Measurements from ENCODE around the gene LSM3. TPM values are rescaled to one million over a fixed set of nuclear protein-coding genes. Genes with fewer than 3 reads are reported as not detected.

The LSM3 gene
- total and polyA plus RNA-seq, 9 of the 15 experiments (the other 6 are each of a cell fraction or from before 2014, with no cell fraction given), result 33.8 to 203 (median 61.2) TPM

DNA sequence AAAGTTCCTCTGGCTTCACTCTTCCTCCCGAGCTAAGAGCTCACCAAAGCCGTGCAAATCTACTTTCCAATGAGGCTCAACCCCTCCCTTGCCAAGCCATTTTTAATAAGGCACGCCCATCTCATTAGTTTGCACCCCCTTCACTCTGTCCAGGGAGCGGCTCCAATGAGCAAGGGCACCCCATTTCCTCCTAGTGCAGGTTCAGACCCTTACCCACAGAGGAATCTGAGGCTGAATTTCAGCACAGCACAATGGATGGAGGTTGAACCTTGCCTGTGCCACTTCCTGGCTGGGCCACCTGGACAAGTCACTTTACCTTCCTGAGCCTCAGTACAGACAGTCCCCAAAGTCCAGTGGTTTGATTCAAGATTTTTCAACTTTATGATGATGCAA is 25.7 kb upstream of the LSM3 start (continued):
- TF ChIP-seq ZNF717 (CRISPR knock-in tag; IDR thresholded peaks at IDR 0.05) (no peak), ZBTB7A (IDR thresholded peaks at IDR 0.05; ENCODE audit: borderline replicate concordance, control insufficient read depth, low read depth, low read length) (no peak), ZNF3 (CRISPR knock-in tag; IDR thresholded peaks at IDR 0.05) (no peak), XRCC3 (IDR thresholded peaks at IDR 0.05) (no peak), RFX7 (CRISPR knock-in tag; IDR thresholded peaks at IDR 0.05) (no peak), ZNF274 (IDR thresholded peaks at IDR 0.05; ENCODE audit: borderline replicate concordance, low read depth, low read length) (no peak), ASH1L (IDR thresholded peaks at IDR 0.05; ENCODE audit: borderline replicate concordance, low read depth, partially characterized antibody) (no peak), GATAD2A (IDR thresholded peaks at IDR 0.05) (no peak)
- TF ChIP-seq, protein P1, sequence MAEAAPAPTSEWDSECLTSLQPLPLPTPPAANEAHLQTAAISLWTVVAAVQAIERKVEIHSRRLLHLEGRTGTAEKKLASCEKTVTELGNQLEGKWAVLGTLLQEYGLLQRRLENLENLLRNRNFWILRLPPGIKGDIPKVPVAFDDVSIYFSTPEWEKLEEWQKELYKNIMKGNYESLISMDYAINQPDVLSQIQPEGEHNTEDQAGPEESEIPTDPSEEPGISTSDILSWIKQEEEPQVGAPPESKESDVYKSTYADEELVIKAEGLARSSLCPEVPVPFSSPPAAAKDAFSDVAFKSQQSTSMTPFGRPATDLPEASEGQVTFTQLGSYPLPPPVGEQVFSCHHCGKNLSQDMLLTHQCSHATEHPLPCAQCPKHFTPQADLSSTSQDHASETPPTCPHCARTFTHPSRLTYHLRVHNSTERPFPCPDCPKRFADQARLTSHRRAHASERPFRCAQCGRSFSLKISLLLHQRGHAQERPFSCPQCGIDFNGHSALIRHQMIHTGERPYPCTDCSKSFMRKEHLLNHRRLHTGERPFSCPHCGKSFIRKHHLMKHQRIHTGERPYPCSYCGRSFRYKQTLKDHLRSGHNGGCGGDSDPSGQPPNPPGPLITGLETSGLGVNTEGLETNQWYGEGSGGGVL (CRISPR knock-in tag; IDR thresholded peaks at IDR 0.05), result no peak
- TF ChIP-seq, protein P2, sequence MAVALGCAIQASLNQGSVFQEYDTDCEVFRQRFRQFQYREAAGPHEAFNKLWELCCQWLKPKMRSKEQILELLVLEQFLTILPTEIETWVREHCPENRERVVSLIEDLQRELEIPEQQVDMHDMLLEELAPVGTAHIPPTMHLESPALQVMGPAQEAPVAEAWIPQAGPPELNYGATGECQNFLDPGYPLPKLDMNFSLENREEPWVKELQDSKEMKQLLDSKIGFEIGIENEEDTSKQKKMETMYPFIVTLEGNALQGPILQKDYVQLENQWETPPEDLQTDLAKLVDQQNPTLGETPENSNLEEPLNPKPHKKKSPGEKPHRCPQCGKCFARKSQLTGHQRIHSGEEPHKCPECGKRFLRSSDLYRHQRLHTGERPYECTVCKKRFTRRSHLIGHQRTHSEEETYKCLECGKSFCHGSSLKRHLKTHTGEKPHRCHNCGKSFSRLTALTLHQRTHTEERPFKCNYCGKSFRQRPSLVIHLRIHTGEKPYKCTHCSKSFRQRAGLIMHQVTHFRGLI (CRISPR knock-in tag; IDR thresholded peaks at IDR 0.05), result no peak

All from K562 (cell line).